Stimulated activated naive CD8-positive, alpha-beta T cell treated with anti-CD3 and anti-CD28 coated beads, Interleukin-15, Interleukin-2, amounts not matched to agents 100 ng/mL and 50 ng/mL, for 24 hours (primary cell): ENCODE results near the gene SPHKAP.

ENCODE experiments used
- H3K27ac Mint-ChIP-seq: one replicate; pipeline ENCODE4 v1.8.0; 2021; ENCODE audit warnings: mild to moderate bottlenecking, mixed read lengths
- H3K27me3 Mint-ChIP-seq: one replicate; pipeline ENCODE4 v1.8.0; 2021; ENCODE audit warnings: mixed read lengths
- H3K36me3 Mint-ChIP-seq: one replicate; pipeline ENCODE4 v1.8.0; 2021; ENCODE audit warnings: low read depth, mixed read lengths
- H3K4me1 Mint-ChIP-seq: one replicate; pipeline ENCODE4 v1.8.0; 2021; ENCODE audit warnings: low read depth, mixed read lengths
- H3K4me3 Mint-ChIP-seq: one replicate; pipeline ENCODE4 v1.8.0; 2021; ENCODE audit warnings: mild to moderate bottlenecking, mixed read lengths
- H3K9me3 Mint-ChIP-seq: one replicate; pipeline ENCODE4 v1.8.0; 2021; ENCODE audit warnings: mixed read lengths

The SPHKAP gene

GRCh38 chr2:228072669-228073068 is 108.8 kb downstream of the SPHKAP start:
- Mint-ChIP-seq H3K9me3 (peaks cover 4% of the 10 kb centered on the region), H3K4me1 (no peaks in the 10 kb centered on the region), H3K27me3 (no peaks in the 10 kb centered on the region), H3K36me3 (no peaks in the 10 kb centered on the region), H3K4me3 (no peak overlapping the region), H3K27ac (no peak overlapping the region)

GRCh38 chr2:228067309-228067708 is 114.2 kb downstream of the SPHKAP start:
- Mint-ChIP-seq H3K4me3 (no peak overlapping the region), H3K27me3 (no peaks in the 10 kb centered on the region), H3K36me3 (no peaks in the 10 kb centered on the region), H3K9me3 (peaks cover 4% of the 10 kb centered on the region), H3K4me1 (no peaks in the 10 kb centered on the region), H3K27ac (no peak overlapping the region)

GRCh38 chr2:228066126-228066798 is 115.2 kb downstream of the SPHKAP start:
- Mint-ChIP-seq H3K9me3 (peaks cover 4% of the 10 kb centered on the region), H3K4me1 (no peaks in the 10 kb centered on the region), H3K36me3 (no peaks in the 10 kb centered on the region), H3K27ac (no peak overlapping the region), H3K4me3 (no peak overlapping the region), H3K27me3 (no peaks in the 10 kb centered on the region)

- Mint-ChIP-seq H3K4me3 (no peak overlapping the region), H3K9me3 (peaks cover 4% of the 10 kb centered on the region), H3K27me3 (no peaks in the 10 kb centered on the region), H3K36me3 (no peaks in the 10 kb centered on the region), H3K4me1 (no peaks in the 10 kb centered on the region), H3K27ac (no peak overlapping the region)
Measured at GRCh38 chr2:228065686-228066085, 115.8 kb downstream of the SPHKAP start.

GRCh38 chr2:228064796-228065315 is 116.6 kb downstream of the SPHKAP start:
- H3K27ac Mint-ChIP-seq = no peak overlapping the region
- no peaks in the 10 kb centered on the region for H3K9me3 Mint-ChIP-seq
- no peaks in the 10 kb centered on the region for H3K36me3 Mint-ChIP-seq
- no peak overlapping the region for H3K4me3 Mint-ChIP-seq
- no peaks in the 10 kb centered on the region for H3K27me3 Mint-ChIP-seq
- no peaks in the 10 kb centered on the region for H3K4me1 Mint-ChIP-seq

GRCh38 chr2:228064024-228064423 is 117.5 kb downstream of the SPHKAP start:
- Mint-ChIP-seq H3K9me3 (no peaks in the 10 kb centered on the region), H3K36me3 (no peaks in the 10 kb centered on the region), H3K4me3 (no peak overlapping the region), H3K27ac (no peak overlapping the region), H3K4me1 (no peaks in the 10 kb centered on the region), H3K27me3 (no peaks in the 10 kb centered on the region)

- Mint-ChIP-seq H3K4me3 (no peak overlapping the region), H3K27ac (no peak overlapping the region), H3K27me3 (no peaks in the 10 kb centered on the region), H3K36me3 (no peaks in the 10 kb centered on the region), H3K4me1 (no peaks in the 10 kb centered on the region), H3K9me3 (no peaks in the 10 kb centered on the region)
Measured at GRCh38 chr2:228063558-228063957, 117.9 kb downstream of the SPHKAP start.

GRCh38 chr2:228059735-228060134 is 121.8 kb downstream of the SPHKAP start:
- H3K9me3 Mint-ChIP-seq = no peaks in the 10 kb centered on the region
- H3K27ac Mint-ChIP-seq = no peak overlapping the region
- H3K4me1 Mint-ChIP-seq = no peaks in the 10 kb centered on the region
- H3K4me3 Mint-ChIP-seq = no peak overlapping the region
- no peaks in the 10 kb centered on the region for H3K36me3 Mint-ChIP-seq
- H3K27me3 Mint-ChIP-seq = no peaks in the 10 kb centered on the region

- H3K4me1 Mint-ChIP-seq = no peaks in the 10 kb centered on the region
- no peak overlapping the region for H3K27ac Mint-ChIP-seq
- peaks cover 6% of the 10 kb centered on the region for H3K9me3 Mint-ChIP-seq
- no peaks in the 10 kb centered on the region for H3K27me3 Mint-ChIP-seq
- H3K36me3 Mint-ChIP-seq = no peaks in the 10 kb centered on the region
- no peak overlapping the region for H3K4me3 Mint-ChIP-seq
Measured at GRCh38 chr2:228056293-228057097, 125.0 kb downstream of the SPHKAP start.

- Mint-ChIP-seq H3K4me3 (no peak overlapping the region), H3K4me1 (no peaks in the 10 kb centered on the region), H3K27me3 (no peaks in the 10 kb centered on the region), H3K9me3 (peaks cover 2% of the 10 kb centered on the region), H3K36me3 (no peaks in the 10 kb centered on the region), H3K27ac (no peak overlapping the region)
Measured at GRCh38 chr2:228048838-228049490, 132.5 kb downstream of the SPHKAP start.

GRCh38 chr2:228040995-228041394 is 140.5 kb downstream of the SPHKAP start:
- Mint-ChIP-seq H3K9me3 (no peaks in the 10 kb centered on the region), H3K27me3 (no peaks in the 10 kb centered on the region)

GRCh38 chr2:228039752-228040534 is 141.5 kb downstream of the SPHKAP start:
- Mint-ChIP-seq H3K27me3 (no peaks in the 10 kb centered on the region), H3K9me3 (no peaks in the 10 kb centered on the region), H3K36me3 (no peaks in the 10 kb centered on the region), H3K4me1 (no peaks in the 10 kb centered on the region), H3K27ac (no peak overlapping the region), H3K4me3 (no peak overlapping the region)

More at GRCh38 chr2:228040995-228041394, 140.5 kb downstream of the SPHKAP start:
- Mint-ChIP-seq H3K27ac (no peak overlapping the region), H3K4me1 (no peaks in the 10 kb centered on the region), H3K36me3 (no peaks in the 10 kb centered on the region), H3K4me3 (no peak overlapping the region)

GRCh38 chr2:228038967-228039366 is 142.5 kb downstream of the SPHKAP start:
- no peaks in the 10 kb centered on the region for H3K4me1 Mint-ChIP-seq
- H3K27ac Mint-ChIP-seq = no peak overlapping the region
- no peaks in the 10 kb centered on the region for H3K9me3 Mint-ChIP-seq
- H3K27me3 Mint-ChIP-seq = no peaks in the 10 kb centered on the region
- H3K36me3 Mint-ChIP-seq = no peaks in the 10 kb centered on the region
- no peak overlapping the region for H3K4me3 Mint-ChIP-seq

- no peak overlapping the region for H3K27ac Mint-ChIP-seq
- H3K27me3 Mint-ChIP-seq = no peaks in the 10 kb centered on the region
- no peaks in the 10 kb centered on the region for H3K36me3 Mint-ChIP-seq
- H3K4me3 Mint-ChIP-seq = no peak overlapping the region
- peaks cover 3% of the 10 kb centered on the region for H3K9me3 Mint-ChIP-seq
- no peaks in the 10 kb centered on the region for H3K4me1 Mint-ChIP-seq
Measured at GRCh38 chr2:228037915-228038314, 143.6 kb downstream of the SPHKAP start.
